Pulmonary artery endothelial cell (primary cell): ENCODE data around the gene KRT32. TPM values are rescaled to one million over a fixed set of nuclear protein-coding genes. Genes with fewer than 3 reads are reported as not detected.
"Not testable (repeated sequence)": the region's sequence is repeated elsewhere in the genome, so short reads cannot be mapped to it uniquely, and the experiment has no call there.

Source experiments
- DNase-seq: peaks from one replicate; pipeline ENCODE4 v3.0.0-alpha.2; 2011; ENCODE audit warnings: low read depth, low spot score
- total RNA-seq: library from RNA; depleted of rRNA; stranded (reverse); fragments of >200 nt; gene quantifications from 2 replicates; pipeline ENCODE4 v1.2.3, GENCODE V29; 2014

Gene KRT32
- total RNA-seq, 1 donor from 2014 or later = not detected

GRCh38 chr17:41464682-41465081, 2.5 kb downstream of the KRT32 start:
- peak; percentile 10 for DNase-seq

GRCh38 chr17:41464173-41464572, 3.0 kb downstream of the KRT32 start:
- no peak for DNase-seq

DNA sequence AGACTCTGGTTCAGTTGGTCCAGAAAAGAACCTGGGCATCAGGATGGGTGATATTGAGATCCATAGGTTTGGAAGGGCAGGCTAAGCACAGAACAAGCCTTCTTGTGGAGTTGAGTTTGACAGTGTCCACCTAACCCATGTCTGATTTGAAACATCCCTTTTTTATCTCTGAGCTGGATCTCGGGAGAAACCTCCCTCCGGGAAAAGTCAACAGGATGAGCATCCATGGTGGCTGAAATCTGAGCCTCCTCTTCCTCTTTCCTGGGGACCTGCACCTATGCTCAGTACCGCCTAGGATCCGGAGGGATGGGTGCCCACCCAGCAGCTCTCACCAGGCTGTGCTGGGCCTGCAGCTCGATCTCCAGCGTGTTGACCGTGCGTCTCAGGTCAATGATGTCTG, 3.4 kb downstream of the KRT32 start:
- DNase-seq = no peak

DNA sequence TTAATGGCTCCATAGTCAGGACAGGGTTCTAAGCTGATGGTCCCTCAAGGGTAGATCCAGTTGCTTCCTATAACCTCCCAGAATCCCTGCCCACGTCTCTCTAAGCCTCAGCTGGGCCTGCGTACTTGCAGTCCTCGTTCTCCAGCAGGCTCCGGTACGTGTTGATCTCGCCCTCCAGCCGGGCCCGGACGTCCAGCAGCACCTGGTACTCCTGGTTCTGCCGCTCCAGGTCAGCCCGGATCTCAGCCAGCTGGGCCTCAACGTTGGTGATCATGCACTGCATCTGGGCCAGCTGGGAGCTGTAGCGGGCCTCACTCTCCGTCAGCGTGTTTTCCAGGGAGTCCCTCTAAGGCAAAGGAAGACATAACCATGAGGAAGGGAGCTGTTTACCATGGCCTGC, 4.5 kb downstream of the KRT32 start:
- no peak for DNase-seq

- DNase-seq = no peak
These were observed 9.5 kb downstream of the KRT32 start for GRCh38 chr17:41457676-41458075.

- no peak for DNase-seq
These were observed 11.0 kb downstream of the KRT32 start for GRCh38 chr17:41456204-41456603.

GRCh38 chr17:41455236-41455635, 11.9 kb downstream of the KRT32 start:
- no peak for DNase-seq

- DNase-seq = no peak
These were observed 14.1 kb downstream of the KRT32 start for GRCh38 chr17:41453066-41453465.

GRCh38 chr17:41452281-41452680, 14.9 kb downstream of the KRT32 start:
- DNase-seq = no peak

DNA sequence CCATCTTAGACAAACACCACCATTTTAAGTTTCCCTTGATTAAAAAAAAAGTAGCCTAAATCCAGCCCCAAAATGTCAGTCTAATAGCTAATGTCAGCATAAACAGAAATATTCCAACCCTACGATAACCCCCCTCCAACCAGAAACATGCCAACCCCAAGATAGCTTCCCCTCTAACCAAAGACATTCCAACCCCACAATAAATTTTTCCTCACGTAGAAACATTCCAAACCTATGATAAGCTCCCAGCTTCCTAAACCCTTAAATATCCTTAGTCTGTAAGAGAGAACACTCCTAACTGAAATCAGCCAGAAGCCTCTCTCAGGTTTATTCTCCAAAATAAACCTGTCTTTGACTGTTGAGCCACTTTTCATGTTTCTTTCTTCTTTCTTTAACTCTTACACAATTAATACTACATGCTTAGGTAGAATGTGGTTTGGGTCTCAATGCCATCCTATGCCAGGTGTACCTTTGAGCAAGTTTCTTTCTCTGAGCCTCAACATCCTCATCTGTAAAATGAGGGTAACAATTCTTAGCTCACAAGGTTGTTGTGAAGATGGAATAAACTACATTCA, 15.9 kb downstream of the KRT32 start:
- DNase-seq = no peak

- no peak for DNase-seq
These were observed 18.2 kb downstream of the KRT32 start for GRCh38 chr17:41449008-41449407.

- DNase-seq = no peak
These were observed 18.7 kb downstream of the KRT32 start for GRCh38 chr17:41448506-41448905.

DNA sequence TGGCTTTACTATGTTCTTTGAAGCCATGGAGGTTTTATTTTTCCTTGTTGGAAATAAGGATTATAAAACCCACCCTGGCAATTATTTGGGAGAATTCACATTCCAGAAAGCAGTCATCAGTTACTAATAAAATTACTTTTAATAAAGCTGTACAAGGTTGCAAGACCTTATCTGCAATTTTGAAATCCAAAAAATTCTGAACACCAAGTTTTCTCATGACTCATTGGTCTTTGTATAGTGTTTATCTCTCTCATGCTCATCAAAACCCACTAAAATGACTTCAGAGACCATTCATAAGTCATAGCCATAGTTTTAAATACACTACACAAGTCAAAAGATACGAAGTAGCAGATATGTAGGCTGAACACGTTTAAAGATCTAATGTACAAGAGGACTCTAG, 20.4 kb downstream of the KRT32 start:
- DNase-seq = no peak

DNA sequence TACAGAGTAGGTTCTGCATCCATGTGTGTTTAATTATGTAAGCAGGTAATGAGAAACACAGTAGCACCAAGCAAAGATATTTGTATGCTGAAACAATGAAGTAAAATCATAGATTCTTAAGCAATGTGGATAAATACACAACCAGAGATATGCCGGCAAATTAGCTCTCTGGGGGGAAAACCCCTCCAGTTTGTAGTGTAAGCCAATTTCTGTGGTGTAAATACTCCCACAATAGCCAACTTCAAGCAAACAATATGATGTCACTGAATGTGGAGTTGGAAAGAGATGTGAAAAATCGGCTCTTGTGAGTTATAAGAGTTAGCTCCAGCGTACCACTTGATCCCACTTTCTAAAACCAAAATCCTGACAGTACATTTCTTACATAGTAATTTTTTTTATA, 22.5 kb downstream of the KRT32 start:
- DNase-seq = no peak

DNA sequence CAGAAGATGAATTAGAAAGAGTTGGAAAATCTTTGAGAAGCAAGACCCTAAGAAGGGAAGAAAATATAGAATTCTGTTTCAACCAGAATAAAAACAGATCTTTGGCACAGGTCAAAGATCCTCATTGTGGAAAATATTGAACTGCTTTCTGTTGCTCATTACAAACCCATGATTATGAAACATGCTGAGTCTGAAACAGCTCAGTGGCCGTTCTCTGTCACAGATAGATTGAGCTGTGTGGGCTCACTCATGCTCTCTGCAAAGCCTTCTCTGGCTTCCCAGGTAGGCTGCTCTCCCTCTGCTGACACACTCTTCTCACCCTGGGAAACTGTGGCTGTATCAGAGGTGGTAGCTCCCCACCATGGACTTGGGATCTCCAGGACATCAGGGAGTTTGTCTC, 23.0 kb downstream of the KRT32 start:
- no peak for DNase-seq

DNA sequence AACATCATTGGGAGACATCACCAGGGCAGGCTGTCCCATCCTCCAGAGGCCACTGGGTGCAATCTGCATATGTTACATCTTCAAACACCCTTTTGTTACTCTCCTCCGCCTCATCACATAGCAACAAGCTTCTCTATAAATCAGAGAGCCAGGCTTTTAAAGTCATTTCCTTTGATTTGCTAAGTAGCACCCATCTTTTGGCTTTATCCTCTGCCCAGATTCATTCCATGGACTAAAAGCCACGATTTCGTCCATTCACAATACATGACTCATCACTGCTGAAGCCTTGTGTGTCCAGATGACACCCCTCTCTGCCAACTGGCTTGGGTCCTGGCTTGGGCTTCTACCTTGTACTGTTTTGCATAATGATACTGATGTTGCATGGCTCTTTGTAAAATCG, 24.4 kb downstream of the KRT32 start:
- DNase-seq = no peak

- no peak for DNase-seq
These were observed 26.6 kb downstream of the KRT32 start, which contains the start of gene KRT38 for GRCh38 chr17:41440531-41441033. TSS of gene KRT38 (minus strand) at chr17:41440983. CDS start at chr17:41440921, 62 bp downstream.

- no peak for DNase-seq
These were observed 27.8 kb downstream of the KRT32 start for GRCh38 chr17:41439375-41439774.

- DNase-seq = no peak
These were observed 29.4 kb downstream of the KRT32 start for GRCh38 chr17:41437769-41438168.

- no peak for DNase-seq
These were observed 29.9 kb downstream of the KRT32 start for GRCh38 chr17:41437254-41437653.

- no peak for DNase-seq
These were observed 32.8 kb downstream of the KRT32 start for GRCh38 chr17:41434415-41434814.

GRCh38 chr17:41434005-41434404, 33.2 kb downstream of the KRT32 start:
- DNase-seq = no peak

DNA sequence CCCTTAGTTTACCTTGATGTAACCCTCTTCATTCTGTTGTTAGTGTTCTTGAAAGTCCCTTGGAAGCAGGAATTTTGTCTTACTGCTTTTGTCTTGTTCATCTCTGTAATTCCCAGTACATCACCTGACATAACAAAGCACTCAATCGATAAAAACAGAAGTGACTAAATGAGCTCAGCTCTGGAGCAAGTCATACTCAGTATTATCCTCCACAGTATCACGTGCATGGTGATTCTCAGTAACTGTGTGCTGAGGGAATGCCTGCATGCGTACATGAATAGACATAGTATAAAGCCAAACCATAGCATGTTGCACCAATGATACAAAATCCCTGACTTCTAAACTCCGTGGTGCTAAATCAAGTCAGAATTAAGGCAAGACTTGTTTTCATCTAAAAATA, 33.6 kb downstream of the KRT32 start:
- DNase-seq = no peak

- DNase-seq = not testable (repeated sequence)
These were observed 36.8 kb downstream of the KRT32 start for GRCh38 chr17:41430376-41430775.
